HG03558 (cell line): Measurements from ENCODE around the gene TEPSIN.

Experiments used
- ATAC-seq: cut with Tn5 transposase; IDR thresholded peaks from one replicate; pipeline ENCODE4 v1.9.1; 2021; ENCODE audit warnings: moderate number of reproducible peaks; ENCODE audit not compliant: unreplicated experiment; ENCODE audit errors: extremely low read depth

TEPSIN gene

GRCh38 chr17:81200695-81201580 lies 37.9 kb downstream of the TEPSIN start:
- ATAC-seq = no peak

GRCh38 chr17:81200201-81200600 lies 38.7 kb downstream of the TEPSIN start:
- no peak for ATAC-seq

DNA sequence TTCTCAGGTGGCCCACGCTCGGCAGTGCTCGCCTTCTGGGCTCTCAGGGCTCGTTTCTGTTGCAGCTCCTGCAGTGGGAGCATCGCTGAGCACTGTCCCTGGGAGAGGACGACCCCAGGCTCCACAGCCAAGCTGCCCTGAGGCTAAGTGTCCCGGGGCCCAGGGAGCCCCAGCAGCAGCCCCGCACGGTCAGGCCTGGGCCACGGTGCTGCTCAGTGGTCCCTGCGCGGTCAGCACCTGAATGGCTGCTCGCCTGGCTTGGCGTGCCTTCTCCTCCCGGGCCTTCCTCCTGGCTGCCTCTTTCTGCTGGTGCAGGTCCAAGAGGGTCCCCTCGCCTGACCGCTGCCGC lies 39.4 kb downstream of the TEPSIN start:
- no peak for ATAC-seq

DNA sequence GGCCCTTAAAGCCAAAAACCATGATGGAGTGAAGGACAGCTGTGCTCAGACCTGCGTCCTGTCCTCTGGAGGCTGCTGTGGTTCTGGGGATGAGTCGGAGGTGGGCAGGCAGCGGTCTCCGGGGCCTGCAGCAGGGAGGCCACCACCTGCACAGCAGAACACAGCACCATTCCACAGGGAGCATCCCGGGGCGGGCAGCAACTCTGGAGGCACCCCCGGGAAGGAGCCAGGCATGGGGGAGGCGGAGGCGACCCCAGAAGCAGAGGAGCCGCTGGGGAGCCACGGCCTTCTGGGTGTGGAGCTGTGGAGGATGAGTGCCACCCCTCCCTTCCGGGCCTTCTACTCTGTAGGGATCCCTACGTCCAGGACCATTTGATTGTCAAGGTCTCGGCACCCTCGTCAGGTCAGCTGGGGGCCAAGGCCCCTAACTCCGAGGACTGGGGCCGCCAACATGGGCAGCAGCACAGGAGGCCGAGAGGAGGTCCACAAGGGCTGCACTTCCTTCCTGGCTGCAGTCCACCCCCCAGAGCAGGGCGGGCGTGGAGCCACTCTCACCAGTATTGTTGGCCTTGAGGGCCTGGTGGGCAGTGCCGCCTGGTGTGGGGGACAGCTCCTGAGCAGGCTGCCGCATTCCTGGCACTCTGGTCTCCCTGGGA lies 39.9 kb downstream of the TEPSIN start:
- no peak for ATAC-seq

DNA sequence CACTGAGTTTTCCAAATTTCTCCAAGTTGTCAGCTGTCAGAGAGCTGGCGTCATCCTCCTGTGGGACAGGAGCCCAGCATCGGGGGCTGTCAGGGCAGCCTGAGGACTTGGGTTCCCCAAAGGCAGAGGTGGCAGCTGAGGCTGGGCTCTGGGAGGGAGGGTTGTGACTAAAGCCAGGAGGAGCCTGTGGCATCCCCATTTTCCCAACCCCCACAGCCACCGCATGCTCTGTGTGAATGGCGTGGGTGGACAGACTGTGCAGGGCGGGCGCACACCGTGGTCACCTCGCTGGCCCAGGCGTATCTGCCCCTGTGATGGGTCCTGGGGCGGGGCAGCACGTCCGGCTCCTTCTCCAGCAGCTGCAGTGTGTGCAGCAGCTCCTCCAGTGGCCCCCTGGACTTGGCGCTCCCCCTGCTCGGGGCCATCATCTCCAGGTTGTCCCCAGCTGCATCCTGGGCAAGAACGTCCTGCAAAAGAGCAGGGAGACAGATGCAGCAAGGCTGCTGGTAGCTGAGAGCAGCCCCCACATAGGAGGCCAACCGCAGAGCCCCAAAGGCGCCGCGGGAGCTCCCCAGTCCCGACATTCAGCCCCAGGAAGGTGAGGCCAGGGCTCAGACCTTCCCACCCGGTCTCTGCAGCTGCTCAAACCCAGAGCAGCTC lies 40.9 kb downstream of the TEPSIN start:
- ATAC-seq = no peak

- ATAC-seq = no peak
These were observed 41.5 kb downstream of the TEPSIN start for GRCh38 chr17:81197409-81197795.

DNA sequence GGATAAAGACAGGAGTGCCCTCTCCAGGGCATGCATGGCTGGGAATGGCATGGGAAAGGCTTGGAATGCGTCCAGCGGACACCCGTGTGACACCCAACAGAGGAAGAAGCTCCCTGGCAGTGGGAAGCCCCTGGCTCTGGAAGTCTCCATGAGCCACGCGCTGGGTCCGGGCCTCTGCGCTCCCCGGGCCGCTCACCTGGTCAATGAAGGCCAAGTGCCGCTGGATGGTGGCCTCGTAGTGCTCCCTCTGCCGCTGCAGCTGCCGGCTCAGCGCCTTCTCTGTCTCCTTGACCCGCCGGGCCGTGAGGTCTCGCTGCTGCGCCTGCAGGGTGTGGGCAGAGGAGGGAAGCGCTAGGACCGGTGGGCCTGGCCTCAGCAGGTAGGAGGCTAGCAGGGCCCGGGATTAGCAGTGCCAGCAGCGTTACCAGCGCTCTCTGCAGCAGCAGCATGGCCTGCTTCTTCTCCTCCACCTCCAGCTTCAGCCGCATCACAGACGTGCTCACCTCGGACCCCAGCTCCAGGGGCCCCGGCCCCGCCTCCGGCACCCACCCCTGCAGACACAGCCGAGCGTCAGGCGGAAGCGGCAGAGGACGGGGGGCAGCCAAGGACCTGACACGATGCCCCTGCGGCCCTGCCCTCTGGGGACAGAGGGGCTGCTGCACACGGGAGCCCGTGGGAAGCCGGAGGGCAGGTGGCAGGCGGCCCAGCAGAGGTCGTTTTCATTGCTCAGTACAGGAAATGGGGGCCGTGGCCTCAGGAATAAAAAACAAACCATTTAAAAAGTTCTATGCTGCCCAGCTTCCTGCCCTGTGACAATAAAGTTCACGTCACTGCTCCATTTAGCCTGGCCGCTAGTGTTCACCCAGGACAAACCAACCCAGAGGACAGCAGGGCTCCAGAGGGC lies 42.1 kb downstream of the TEPSIN start:
- ATAC-seq = no peak

GRCh38 chr17:81195941-81196495 lies 42.8 kb downstream of the TEPSIN start:
- no peak for ATAC-seq

DNA sequence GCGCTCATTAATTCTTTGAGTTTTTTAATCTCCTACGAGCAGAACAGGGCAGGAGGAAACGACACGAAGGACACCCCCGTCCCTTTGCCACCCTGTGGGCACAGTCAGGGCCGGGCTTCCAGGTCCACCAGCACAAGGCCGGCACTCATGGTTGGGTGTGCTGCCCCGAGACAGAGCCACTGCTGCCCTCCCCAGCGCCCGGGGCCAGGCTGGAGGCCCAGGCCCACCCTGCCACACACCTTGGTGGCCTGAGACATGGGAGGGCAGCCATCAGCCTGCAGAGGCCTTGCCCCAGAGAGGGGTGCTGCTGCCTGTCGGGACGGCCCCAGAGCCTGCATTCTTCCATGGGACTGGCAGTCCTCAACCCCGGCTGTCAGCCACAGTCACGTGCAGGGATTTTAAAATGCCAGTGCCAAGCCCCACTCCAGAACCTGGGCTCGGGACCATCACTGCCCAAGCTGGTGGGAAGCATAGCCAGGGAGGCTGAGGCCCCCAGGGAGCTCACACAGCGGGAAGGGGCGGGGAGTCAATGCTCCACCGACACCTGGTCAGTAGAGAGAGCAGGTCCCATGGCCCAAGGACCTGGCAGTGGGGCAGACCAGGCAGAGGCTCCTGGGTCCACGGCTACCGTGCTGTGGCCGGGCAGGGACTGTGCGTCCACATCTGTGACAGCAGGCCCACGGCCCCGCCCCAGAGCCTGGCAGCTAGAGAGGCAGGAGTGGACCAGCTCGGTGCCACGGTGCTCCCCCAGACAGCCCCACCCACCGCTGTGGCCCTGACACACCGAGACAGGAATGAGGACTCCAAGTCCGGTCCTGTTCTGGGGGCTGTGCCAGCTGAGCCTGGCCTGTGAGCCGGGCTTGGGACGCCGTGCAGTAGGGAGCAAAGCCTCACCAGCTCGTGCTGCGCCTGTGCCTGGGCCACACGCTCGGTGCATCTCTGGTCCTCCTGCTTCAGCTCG lies 43.6 kb downstream of the TEPSIN start:
- ATAC-seq = no peak

DNA sequence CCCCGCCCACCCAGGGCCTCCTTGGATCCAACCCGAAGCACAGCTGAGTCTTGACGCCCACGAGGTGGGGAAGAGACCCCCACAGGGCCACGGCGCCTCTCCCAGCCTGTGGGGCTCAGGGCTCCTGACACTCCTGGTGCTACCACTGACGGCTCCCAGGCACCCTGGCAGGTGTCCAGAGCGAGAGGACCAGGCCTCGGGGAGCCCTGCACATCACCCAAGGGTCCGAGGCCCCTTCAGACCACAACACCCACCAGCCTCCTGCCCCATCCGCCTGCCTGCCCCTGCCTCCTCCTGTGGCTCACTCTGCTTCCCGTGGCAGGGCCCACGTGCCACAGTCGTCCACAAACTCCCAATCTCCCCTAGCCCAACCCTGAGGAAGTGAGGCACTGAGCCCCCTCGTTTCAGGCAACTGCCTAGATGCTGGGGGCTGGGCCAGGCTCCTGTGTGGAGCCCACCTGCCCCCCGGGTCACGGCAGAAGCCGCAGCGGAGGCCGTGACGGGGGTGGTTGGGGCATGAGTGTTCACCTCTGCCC lies 44.6 kb downstream of the TEPSIN start:
- no peak for ATAC-seq

DNA sequence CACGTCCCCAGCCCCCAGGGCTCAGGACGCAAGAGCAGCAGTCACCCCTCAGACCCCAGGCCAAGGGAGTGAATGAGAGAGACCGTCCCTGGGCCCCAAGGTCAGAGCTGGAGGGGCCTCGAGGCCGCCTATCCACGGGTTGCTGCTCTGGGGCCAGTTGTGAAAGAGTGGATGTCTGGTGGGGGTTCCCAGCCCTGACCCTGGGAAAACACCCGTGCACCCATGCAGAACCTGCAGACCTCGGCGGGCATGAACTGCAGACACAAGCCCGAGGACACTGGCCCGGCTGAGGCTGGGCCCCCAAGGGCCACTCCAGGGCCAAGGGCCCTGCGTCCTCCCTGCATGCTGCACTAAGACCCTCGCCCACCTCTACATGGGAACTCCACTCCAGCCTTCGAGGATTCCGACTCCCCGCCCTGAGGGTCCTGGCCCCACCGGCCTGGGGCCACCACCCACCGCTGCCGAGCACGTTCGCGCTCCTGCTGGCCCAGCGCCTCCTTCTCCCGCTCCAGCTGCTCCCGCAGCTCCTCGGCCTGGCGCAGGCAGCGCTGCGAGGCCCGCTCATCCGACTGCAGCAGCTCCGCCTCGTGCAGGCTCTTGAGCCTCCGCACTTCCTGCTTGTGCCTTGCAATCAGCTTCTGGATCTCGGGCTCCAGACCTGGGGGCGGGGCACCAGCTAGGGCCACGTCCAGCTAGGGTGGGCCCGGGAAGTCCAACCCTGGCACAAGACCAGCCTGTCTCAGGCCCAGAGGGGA lies 45.2 kb downstream of the TEPSIN start:
- no peak for ATAC-seq

DNA sequence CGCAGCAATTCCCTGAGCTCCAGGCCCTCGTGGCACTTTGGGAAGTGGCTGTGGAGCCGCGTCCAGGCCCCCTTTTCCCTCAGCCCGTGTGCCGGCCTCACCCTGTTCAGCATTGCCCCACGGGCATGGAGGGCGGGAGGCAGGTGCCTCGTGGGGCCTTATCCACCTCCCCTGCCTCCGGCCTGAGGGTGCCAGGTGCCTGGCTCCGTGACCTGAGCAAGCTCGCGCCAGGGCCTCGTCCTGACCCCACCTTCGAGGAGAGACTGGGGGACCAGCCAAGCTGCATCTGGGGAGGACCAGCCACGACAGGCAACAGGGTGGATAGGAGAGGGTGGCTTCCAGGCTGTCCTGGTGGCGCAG lies 45.8 kb downstream of the TEPSIN start:
- ATAC-seq = no peak

DNA sequence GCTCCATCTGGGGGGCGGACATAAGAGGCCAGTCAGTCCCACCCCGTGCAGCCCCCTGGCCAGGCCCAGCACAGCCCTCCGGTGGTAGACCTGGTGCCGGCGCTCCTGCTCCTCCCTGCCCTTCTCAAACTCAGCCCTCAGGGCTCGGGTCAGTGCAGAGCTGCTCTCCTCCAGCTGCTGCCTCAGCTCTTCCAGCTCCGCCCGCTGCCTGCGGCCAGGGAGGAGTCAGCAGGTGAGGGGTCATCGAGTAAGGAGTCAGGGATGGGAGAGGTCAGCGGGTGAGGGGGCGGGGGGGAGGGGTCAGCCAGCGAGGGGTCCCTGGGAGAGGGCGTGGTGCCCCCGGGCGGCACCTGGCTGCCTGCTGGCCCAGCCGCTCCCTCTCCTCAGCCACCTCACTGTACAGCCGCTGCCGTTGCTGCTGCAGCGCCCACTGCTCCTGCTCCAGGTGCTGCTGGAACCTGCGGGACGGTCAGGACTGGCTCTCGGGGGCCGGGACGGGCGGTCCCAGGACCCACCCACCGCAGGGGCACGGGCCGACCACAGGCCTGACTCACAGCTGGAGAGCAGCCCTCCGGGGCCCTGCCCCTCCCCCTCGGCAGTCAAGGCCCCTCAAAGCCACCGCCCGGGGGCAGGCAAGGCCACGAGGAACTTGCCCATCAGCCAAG lies 46.3 kb downstream of the TEPSIN start:
- ATAC-seq = no peak

DNA sequence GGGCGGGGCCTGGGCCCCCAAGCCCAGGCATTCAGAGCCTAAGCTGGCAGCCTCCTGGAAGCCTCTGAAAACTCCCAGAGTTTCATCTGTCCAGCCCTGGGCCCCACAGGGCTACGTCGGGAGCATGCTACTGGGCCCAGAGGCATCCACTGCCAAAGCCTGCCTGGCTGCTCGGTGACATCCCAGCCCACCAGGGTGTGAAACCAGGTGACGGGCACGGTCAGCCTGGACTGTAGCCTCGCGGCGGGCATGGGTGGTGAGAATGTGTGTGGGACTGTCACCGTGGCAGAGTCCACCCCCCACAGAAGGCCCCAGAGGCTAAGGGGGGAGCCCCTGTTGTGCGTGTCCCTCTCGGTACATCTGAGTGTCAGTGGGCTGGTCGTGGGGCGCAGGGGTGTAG lies 47.2 kb downstream of the TEPSIN start:
- ATAC-seq = no peak

GRCh38 chr17:81191116-81191515 lies 47.7 kb downstream of the TEPSIN start:
- ATAC-seq = no peak

DNA sequence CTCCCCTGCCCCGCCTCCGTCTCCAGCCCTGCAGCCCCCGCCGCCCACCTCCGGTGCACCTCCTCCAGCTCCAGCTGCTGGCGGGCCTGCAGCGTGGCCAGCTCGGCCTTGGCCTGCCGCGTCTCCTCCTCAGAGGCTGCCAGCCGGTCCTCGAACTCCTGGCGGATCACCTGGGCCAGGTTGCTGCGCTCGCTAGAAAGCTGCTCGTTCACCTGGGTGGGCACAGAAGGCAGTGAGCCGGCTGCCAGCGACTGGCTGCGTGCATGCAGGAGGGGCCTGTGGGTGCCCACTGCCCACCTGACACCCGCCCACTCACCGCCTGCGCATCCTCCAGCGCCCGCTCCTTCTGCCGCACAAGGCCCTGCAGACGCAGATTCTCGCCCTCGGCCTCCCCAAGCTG lies 48.3 kb downstream of the TEPSIN start:
- no peak for ATAC-seq

- ATAC-seq = no peak
These were observed 49.0 kb downstream of the TEPSIN start for GRCh38 chr17:81189670-81190530.
